Hypothalamus (tissue), 51 donors: ENCODE data around the gene KRT36.

Source experiments
- DNase-seq, 51 donors: peaks; one replicate each; lab custom pipeline; 2025; lab: John Stamatoyannopoulos, UW

KRT36 gene

DNA sequence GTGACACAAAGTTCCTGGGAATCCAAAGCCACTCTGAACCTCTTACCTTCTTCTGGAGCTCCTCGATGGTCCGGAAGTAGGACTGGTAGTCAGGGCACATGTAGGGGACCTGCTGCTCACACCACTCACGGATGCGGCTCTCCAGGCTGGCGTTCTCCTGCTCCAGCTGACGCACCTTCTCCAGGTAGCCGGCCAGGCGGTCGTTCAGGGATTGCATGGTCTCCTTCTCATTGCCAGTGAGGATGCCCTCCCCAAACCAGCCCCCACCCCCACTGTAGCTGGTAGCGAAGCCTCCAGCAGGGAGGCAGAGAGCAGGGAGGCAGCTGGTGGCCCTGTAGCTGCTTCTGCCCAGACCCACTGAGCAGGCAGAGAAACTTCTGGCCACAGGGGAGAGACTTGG is 9.1 kb downstream of the KRT36 start:
- DNase-seq: no peak

DNA sequence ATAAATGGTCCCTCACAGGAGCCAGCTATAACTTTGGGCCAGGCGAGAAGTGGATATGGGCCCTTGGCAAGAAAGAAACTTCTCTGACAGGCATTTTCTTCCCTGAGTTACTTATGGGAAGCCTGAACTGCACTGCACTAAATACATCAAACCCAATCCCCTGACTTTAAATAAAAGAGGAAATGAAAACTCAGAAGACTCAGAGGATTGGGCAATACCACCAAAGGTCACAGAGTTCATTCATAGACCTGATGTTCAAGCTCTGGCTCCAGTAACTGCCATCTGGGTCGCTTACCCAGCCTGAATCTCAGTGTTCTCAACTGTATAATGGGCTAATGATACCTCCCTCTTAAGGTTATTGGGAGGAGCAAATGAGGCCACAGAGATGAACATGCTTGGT is 9.6 kb downstream of the KRT36 start:
- no peak for DNase-seq

DNA sequence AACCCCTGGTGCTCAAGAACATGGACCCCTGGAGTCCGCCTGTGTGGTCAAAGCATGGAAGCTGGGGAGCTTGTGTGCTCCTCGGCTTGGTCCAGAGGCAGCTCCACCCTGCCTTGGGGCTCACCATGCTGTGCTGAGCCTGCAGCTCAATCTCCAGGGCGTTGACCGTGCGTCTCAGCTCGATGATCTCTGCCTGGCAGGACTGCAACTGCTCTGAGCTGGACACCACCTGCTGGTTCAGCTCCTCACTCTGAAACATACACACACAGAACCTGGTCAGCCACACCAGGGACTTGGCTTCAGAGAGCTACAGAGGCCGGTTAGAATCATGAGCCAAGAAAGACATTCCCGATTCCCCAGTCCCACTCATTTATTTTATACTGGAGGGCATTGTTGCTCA is 11.5 kb downstream of the KRT36 start:
- no peak for DNase-seq

DNA sequence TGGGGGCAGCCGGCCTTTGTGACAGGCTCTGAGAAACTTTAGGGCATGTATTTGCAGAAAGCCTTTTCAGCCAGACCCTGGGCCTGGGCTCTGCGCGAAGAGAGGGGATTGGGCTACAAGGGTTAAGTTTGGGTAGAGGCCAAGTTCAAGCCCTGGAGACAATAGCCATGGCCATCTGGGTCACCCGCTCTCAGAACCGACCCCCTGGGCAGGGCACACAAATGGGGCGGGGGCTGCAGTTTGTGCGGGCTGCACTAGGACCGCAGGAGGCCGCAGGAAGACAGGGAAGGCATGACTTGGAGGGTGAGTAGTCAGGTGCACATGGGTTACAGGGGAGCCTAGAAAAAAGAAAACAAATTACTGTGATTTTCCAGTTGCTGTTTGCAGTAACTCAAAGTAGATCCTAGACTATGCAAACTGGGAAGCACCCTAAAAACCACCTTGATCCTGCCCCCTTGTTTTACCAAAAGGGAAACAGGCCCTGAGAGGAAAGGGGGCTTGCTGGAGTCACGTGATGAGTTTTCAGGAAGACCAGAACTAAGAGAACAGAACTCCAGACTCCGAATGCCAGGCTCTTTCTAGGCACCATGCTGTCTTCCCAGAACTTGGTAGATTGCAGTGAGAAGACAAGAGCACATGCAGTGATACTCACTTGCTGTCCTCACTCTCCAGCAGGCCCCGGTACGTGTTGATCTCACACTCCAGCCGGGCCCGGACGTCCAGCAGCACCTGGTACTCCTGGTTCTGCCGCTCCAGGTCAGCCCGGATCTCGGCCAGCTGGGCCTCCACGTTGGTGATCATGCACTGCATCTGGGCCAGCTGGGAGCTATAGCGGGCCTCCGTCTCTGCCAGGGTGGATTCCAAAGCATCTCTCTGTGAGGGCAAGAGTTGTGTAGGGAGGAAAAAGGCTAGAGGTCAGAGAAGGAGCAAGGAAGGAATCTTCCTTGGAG is 12.6 kb downstream of the KRT36 start:
- DNase-seq: no peak

DNA sequence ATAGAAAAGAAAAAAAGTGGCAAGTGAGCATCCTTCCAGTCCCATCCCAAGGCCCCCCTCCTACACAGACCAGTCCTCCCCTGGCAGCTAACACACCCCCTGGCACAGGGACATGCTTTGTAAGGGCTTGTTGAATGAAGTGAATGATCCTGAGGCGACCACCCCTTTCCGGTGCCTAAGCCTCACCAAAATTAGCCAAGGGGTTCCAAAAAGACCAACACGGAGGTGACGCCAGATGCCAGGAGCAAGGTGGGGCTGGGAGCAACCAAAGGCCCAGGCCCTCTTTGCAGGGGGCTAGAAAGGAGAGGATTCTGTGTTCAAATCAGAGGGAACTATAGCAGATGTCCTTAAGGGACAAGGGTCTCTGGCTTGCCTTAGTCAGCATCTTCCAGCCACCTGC is 14.3 kb downstream of the KRT36 start:
- no peak for DNase-seq

DNA sequence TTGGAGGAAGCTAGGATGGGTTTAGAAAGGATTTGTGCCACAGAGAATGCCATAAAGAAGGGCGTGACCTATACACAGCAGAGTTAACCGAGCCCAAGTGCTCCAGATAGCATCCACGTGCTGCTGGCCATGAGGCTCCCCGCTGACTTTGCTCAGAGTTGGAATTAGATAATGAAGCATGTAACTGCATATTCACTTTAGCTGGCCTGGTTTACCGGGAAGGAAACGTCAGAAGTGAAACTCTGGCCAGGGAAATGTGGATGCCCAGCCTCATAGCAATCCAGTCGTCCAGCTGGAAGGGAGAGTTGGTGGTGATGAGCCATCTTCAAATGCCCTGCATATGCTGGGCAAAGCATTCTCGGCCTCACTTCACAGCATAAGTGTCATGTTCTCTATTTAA is 14.8 kb downstream of the KRT36 start:
- no peak for DNase-seq

DNA sequence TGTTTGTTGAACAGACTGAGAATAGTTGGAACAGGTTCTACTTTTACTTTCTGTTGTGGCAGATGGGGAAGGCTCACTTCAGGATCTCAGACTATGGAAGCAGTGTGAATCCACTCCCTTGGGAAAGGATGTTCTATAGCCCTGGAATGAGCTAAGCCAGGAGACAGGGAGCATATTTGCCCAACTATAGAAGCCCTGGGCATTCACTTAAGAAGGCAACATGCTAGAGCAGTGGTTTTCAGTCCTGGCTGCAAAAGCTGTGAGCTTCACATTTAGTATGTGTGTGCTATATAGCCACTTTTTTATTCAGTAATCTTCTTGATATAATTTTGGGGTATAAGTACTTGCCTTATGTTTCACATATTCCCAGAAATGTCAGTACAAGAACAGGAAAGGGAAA is 21.4 kb downstream of the KRT36 start:
- no peak for DNase-seq

DNA sequence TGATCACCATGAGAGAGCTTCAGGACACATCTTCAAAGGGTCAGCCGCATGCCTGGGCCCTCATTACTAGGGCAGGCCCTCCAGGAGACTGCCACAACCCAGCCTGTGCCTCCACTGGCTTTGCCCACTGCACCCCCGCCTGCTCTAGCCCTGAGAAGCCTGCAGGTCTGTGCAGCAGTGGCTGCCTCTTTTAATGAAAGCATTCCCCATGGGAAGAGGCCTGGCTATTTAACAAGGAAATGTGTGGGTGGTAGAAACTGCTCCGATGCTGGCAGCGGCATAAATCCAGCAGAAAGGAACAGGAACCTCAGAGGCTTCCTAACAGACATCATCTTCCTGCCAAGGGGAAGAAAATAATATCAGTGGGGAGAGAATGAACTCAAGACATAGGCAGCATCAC is 22.1 kb downstream of the KRT36 start:
- no peak for DNase-seq

DNA sequence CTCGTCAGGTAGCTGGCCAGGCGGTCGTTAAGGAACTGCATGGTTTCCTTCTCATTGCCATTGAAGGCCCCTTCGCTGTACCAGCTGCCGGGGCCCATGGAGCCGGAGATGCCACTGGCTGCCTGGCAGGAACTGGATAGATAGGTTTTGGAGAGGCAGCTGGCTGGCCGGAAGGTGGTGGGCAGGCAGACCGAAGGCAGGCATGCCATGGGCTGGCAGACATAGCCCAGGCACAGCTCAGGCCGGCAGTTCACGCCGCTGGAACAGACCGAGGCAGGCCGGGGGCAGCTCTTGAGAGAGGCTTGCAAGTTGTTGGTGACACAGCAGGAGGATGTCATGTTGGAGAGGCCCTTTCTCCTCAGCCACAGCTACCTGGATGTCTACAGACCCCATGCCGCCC is 22.7 kb downstream of the KRT36 start, which contains the start of gene KRT32:
TSS of gene KRT32 (minus strand) at position 399 of the 400 bp plus-strand sequence. CDS start at position 338, 61 bp downstream.
- DNase-seq: no peak

DNA sequence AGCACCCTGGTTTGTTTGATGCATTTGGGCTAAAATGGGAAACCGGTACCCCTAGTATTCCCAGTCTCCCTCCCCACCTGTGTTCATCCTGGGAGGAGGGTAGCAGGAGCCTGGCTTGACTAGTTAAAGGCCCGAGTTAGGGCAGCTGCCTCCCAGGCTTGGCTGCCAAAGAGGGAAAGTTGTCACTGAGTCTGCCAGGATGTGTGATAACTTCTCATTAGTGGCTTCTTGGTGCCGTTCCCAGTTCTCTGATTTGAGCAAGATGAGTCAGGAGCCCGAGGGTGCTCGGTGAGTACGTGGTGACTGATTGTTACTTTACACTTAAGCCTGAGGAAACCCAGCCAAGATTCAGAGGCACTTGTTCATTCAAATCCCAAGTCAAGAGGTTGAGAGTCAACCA is 25.0 kb downstream of the KRT36 start:
- DNase-seq: peak in 2 of 51 donors; percentile 44 to 47

DNA sequence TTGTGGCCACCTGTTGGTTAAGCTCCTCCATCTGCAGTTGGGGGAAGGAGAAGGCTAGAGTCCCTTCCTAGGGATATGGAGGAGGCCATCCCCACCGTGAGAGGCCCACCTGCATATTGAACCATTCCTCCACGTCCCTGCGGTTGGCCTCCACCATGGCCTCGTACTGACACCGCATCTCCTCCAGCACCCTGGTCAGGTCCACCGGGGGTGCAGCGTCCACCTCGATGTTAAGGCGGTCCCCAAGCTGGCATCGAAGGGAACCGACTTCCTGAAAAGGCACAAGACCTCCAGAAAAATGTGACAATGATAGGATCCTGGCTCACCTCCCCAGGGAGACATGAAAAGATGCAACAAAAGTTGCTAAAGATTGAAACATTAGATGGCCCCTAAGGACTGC is 25.5 kb downstream of the KRT36 start:
- no peak for DNase-seq

DNA sequence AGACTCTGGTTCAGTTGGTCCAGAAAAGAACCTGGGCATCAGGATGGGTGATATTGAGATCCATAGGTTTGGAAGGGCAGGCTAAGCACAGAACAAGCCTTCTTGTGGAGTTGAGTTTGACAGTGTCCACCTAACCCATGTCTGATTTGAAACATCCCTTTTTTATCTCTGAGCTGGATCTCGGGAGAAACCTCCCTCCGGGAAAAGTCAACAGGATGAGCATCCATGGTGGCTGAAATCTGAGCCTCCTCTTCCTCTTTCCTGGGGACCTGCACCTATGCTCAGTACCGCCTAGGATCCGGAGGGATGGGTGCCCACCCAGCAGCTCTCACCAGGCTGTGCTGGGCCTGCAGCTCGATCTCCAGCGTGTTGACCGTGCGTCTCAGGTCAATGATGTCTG is 26.0 kb downstream of the KRT36 start:
- no peak for DNase-seq

DNA sequence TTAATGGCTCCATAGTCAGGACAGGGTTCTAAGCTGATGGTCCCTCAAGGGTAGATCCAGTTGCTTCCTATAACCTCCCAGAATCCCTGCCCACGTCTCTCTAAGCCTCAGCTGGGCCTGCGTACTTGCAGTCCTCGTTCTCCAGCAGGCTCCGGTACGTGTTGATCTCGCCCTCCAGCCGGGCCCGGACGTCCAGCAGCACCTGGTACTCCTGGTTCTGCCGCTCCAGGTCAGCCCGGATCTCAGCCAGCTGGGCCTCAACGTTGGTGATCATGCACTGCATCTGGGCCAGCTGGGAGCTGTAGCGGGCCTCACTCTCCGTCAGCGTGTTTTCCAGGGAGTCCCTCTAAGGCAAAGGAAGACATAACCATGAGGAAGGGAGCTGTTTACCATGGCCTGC is 27.0 kb downstream of the KRT36 start:
- DNase-seq: no peak

DNA sequence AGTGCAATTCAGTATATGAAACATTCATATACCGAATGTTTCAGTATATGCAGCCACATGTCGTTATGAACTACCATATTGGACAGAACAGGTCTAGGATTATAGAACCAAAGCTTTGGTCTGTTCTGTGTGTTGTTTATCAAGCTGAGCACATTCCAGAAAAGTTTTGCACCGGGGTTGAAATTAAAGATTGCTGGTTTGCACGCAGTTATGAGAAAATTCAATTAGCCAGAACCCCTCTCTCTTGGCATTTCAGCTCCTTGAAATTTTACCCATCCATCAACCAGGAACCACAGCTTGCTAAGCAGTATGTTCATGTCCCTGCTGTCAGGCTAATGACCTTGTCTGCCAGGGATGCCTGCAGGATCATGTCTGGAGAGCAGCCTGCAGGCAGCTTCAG is 32.0 kb downstream of the KRT36 start:
- DNase-seq: no peak

DNA sequence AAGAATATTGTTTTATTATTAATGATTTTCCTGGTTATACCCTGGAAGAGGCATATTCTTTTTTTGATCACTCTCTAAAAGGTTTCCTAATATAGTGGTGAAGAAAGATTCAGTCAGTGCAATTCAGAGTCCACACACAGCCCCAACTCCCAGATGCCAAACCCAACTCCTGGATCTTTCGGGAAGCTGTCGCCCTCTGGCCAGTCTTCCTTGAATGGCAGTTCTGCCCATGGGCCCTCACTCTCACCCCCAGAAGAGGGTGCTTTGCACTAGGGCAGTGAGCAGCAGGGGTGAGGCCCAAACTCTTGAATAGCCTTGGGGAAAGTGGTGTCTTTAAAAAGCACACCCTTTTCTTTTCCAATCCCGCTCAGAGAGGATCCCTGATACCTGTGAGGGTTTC is 33.5 kb downstream of the KRT36 start:
- DNase-seq: no peak

DNA sequence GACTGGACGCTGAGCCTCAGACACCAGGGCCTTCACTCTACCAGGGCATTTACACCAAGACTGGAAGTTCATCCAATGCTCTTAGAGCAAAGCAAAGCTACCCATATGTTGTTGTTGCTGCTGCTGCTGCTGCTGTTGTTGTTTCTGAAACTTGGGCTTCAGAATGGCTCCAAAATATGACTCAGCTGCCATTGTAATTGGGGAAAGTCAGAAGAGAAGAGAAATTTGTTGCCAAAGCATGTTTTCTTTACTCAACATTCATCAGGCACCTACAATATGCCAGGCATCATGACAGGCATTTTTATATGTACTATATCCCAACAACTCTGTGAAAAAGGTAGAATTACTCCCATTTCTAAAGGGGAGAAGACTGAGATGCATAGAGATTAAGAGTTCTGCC is 34.5 kb downstream of the KRT36 start:
- DNase-seq: no peak

DNA sequence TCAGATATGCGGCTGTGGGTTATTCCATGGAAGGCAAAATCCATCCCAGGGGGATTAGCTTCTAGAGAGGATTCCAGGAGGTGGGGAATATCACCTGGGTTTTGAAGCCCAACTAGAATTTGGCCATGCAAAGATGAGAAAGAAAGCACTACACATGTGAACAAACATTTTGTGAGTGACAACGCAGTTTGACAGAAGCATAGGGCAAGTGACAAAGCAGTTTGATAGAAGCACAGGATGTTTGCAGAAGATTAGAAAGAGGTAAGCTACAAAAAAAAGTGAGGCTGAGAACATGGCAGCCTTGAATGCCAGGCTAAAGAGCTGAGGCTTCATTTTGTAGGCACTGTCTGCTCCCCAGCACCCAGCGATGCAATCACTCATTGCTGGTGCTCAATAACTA is 36.6 kb downstream of the KRT36 start:
- DNase-seq: no peak

DNA sequence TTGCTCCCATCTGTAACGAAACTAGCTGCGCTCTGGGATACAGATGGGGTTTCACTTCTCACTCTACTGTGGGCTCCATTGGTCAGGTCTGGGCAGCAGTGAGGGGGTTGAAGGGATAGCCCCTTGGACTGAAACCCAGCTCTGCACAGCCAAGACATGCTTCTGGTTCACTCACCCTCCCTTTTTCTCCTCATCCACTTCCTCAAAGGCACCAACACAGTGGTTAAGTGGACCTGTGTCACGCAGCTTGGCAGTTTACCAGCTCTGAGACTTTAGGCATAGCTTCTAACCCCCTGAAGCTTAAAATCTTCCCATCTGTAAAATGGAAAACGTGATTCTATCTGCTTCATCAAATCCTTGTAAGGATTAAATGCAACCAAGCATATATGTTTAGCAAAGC is 37.4 kb downstream of the KRT36 start:
- no peak for DNase-seq

DNA sequence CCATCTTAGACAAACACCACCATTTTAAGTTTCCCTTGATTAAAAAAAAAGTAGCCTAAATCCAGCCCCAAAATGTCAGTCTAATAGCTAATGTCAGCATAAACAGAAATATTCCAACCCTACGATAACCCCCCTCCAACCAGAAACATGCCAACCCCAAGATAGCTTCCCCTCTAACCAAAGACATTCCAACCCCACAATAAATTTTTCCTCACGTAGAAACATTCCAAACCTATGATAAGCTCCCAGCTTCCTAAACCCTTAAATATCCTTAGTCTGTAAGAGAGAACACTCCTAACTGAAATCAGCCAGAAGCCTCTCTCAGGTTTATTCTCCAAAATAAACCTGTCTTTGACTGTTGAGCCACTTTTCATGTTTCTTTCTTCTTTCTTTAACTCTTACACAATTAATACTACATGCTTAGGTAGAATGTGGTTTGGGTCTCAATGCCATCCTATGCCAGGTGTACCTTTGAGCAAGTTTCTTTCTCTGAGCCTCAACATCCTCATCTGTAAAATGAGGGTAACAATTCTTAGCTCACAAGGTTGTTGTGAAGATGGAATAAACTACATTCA is 38.5 kb downstream of the KRT36 start:
- DNase-seq: no peak

DNA sequence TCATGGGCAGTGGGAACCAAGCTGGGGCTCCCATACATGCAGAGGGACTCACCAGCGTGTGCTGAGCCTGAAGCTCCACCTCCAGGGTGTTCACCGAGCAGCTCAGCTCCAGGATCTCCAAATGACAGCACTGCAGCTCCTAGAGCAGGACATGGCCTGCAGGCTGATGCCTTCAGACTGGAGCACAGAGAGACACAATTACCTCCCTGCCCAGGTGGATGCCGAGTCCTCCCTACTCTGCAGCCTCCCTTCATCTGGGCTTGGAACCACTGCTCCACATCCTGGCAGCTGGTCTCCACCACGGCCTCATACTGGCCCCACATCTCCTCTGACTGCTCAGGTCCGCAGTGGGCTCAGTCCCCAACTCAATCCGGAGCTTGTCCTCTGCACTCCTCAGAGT is 40.7 kb downstream of the KRT36 start:
- no peak for DNase-seq

DNA sequence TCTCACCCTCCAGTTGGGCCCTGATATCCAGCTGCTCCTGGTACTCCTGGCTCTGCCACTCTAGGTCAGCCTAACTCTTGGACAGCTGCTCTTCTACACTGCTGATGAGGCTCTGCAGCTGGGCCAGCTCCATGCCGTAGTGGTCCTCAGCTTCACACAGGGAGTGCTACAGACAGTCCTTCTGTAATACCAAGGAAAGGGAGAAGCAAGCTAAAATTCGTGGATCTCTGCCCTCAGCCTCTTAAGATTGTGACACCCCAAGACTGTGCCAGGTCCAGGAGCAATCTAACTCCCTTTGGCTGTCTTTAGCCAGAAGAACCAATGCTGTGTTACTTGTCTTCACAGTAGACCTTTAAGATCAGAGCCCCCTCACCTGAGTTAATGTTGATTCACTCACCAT is 41.2 kb downstream of the KRT36 start:
- no peak for DNase-seq

DNA sequence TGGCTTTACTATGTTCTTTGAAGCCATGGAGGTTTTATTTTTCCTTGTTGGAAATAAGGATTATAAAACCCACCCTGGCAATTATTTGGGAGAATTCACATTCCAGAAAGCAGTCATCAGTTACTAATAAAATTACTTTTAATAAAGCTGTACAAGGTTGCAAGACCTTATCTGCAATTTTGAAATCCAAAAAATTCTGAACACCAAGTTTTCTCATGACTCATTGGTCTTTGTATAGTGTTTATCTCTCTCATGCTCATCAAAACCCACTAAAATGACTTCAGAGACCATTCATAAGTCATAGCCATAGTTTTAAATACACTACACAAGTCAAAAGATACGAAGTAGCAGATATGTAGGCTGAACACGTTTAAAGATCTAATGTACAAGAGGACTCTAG is 42.9 kb downstream of the KRT36 start:
- no peak for DNase-seq
